ENCODE data around the gene FAM131B.

DNA sequence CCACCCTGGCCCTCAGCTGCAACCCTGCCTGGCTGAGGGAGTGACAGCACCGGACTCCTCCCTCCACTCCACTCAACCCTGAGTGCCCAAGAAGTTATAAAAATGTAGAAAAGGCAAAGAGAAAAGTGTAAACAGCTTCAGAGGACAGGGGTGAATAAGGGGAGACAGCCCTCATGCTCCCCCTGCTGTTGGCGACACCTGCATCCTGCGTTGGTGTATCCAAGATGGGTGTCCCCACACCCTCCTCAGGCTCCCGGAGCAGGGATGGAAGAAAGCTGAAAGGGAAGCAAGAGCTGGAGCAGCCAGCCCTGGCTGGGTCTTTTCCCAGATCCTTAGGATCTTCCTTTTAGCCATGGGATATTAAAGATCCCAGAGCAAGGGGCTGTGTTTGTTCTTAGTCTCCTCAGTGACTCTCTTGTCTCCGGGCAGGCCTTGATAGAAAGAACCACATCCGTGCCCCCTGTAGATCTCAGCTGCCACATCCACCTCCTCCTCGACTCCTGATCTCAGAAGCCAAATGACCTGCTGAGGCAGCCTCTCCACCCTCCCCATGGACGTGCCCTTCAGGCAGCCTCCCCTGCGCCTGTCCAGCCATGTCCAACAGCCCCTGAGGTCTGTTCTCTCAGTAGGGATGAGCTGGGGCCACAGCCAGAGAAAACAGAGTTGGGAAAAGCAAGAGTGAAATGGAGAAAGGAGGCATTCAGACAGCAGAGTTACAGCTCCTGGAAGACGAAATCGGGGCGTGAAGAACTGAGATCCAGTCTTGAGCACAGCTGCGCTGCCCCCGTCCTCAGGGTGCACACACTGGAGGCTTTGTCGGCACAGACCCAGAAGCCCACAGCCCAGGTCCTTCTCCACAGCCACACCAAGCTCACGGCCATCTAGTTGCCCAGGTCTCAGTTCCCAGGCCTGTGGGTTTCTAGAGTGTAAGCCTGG is 6.8 kb downstream of the FAM131B start:
- TF ChIP-seq CTCF (IDR thresholded peaks at IDR 0.05) (no peak), ZFX (IDR thresholded peaks at IDR 0.05; ENCODE audit: borderline replicate concordance) (no peak)
